ENCODE measurements around the gene SCG3.

The SCG3 gene

DNA sequence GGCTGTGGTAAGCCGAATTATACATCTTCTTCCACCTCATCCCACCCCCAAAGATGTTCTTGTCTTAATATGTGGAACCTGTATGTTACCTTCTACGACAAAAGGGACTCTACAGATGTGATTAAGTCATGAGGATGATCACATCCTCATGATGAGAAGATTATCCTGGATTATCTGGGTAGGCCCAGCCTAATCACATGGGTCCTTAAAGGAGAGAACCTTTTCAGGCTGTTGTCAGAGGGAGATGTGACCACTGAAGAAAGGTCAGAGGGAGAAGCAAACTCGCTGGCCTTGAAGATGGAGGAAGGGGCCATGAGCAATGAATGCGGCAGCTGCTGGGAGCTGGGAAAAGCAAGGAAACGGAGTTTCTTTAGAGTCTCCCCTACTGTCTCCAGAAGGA lies 12.9 kb upstream of the SCG3 start:
- no peak overlapping the region for H3K4me3 ChIP-seq (ENCODE audit: low read depth, low read length)
- DNase-seq (ENCODE audit: low read depth) = no peak
- no peak for TF ChIP-seq MAX (IDR thresholded peaks at IDR 0.05; ENCODE audit: low read depth, low read length)
- TF ChIP-seq MYC (IDR thresholded peaks at IDR 0.05; ENCODE audit: low read depth, low read length) = no peak
- no peak for TF ChIP-seq CTCF (IDR thresholded peaks at IDR 0.05; ENCODE audit: low read depth, low read length)
- TF ChIP-seq POLR2A (IDR thresholded peaks at IDR 0.05; ENCODE audit: extremely low read depth, insufficient read length) = no peak

DNA sequence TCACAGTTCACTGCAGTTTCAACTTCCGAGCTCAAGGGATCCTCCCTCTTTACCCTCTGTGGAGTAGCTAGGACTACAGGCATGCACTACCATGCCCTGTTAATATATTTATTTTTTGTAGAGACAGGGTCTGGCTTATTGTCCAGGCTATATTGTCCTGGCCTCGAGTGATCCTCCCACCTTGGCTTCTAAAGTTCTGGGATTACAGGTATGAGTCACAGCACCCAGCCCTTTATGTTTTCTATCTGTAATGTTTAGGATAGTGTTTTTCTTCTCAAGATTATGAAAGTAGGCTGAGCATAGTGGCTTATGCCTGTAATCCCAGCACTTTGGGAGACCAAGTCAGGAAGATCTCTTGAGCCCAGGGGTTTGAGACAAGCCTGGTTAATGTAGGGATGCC lies 11.9 kb upstream of the SCG3 start:
- no peak for DNase-seq (ENCODE audit: low read depth)
- no peak overlapping the region for H3K4me3 ChIP-seq (ENCODE audit: low read depth, low read length)
- no peak for TF ChIP-seq MAX (IDR thresholded peaks at IDR 0.05; ENCODE audit: low read depth, low read length)
- no peak for TF ChIP-seq POLR2A (IDR thresholded peaks at IDR 0.05; ENCODE audit: extremely low read depth, insufficient read length)

DNA sequence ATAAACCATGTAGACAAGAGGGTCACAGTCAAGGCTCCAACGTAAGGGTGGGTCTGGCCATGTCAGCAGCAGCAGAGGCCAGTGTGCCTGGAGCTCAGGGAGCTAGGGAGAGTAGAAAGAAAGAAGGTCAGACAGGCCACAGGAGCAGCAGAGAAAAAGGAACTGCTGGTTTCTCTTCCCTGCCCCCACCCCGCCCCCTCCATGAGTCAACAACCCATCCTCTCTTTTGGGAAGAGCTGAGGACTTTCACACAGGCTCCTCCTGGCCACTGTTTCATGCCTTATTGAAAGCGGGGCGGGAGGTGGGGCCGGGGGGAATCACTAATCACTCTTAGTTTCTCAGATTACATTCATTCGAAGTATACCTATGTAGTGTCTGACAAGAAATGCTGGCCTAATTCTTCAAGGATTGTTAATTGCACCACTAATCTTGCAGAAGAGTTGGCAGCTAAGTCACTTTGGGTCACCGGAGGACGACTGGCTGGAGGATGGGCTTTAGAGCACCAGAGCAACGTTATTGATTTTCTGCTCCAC lies 9.1 kb upstream of the SCG3 start:
- no peak for TF ChIP-seq POLR2A (IDR thresholded peaks at IDR 0.05; ENCODE audit: extremely low read depth, insufficient read length)
- DNase-seq (ENCODE audit: low read depth) = peak; percentile 70
- H3K4me3 ChIP-seq (ENCODE audit: low read depth, low read length) = no peak overlapping the region

DNA sequence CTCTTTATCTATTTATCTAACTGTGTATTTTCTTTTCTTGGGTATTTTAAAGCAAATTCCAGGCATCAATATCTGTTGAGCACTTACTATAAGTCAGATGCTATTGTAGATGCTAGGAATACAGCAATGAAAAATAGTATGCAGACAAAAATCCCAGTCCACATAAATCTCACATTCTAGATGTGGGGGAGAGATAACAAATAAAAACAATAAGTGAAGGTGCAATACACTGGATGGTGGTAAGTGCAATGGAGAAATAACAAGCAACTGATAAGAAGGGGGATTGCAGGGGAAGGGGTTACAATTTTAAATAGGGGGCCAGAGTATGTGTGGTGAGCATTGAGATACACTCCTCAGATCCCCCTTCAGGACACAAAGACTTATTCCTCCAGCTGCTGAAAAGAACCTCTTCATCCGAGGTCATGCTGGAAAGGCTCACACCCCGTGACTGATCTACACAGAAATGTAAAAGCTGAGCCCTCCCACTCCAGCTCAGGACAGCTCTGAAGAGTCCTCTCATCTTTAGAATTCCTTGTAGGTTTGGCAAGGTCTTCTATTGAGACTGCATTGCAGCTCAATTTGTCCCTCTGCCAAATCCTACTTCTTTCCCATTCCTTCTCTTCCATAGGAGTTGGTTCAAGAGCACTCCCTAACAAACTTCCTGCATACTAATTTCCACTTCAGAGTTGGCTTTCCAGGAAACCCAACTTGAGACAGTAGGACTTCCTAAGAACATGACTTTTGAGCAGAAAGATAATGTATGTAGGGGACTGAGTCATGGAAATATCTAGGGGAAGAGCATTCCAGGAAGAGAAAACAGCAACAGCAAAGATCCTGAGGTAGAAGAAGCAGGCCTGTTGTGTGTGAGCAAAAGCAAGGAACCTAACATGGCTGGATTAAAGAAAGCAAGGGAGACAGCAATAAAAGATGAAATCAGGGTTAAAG lies 8.1 kb upstream of the SCG3 start:
- H3K4me3 ChIP-seq (ENCODE audit: low read depth, low read length) = no peak overlapping the region
- TF ChIP-seq CTCF (IDR thresholded peaks at IDR 0.05; ENCODE audit: low read depth, low read length) (no peak), POLR2A (IDR thresholded peaks at IDR 0.05; ENCODE audit: extremely low read depth, insufficient read length) (no peak), MYC (IDR thresholded peaks at IDR 0.05; ENCODE audit: low read depth, low read length) (no peak), MAX (IDR thresholded peaks at IDR 0.05; ENCODE audit: low read depth, low read length) (no peak)
- no peak for DNase-seq (ENCODE audit: low read depth)

GRCh38 chr15:51675234-51675633 lies 6.1 kb upstream of the SCG3 start:
- no peak for TF ChIP-seq CTCF (IDR thresholded peaks at IDR 0.05; ENCODE audit: low read depth, low read length)
- no peak for TF ChIP-seq POLR2A (IDR thresholded peaks at IDR 0.05; ENCODE audit: extremely low read depth, insufficient read length)
- TF ChIP-seq MAX (IDR thresholded peaks at IDR 0.05; ENCODE audit: low read depth, low read length) = no peak
- TF ChIP-seq MYC (IDR thresholded peaks at IDR 0.05; ENCODE audit: low read depth, low read length) = no peak
- DNase-seq (ENCODE audit: low read depth) = no peak
- no peak overlapping the region for H3K4me3 ChIP-seq (ENCODE audit: low read depth, low read length)

DNA sequence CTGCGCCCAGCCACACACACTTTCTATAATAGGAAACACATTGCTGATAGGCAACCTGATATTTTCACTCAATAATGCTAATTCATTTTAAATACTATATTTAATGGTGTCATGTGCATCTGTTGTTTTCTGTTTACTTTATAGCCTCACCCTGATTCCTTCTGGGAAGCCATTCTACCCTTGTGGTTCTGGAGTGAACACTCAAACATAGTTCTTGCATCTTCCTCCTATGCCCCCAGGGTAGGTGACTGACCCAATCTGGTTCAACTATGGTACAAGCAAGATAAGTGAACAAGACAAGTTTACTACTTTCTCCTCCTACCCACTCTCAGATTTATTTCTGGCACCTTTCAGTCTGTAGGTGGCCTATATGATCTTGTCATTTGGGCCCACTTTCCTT lies 4.3 kb upstream of the SCG3 start:
- TF ChIP-seq MAX (IDR thresholded peaks at IDR 0.05; ENCODE audit: low read depth, low read length) = no peak
- TF ChIP-seq MYC (IDR thresholded peaks at IDR 0.05; ENCODE audit: low read depth, low read length) = no peak
- H3K4me3 ChIP-seq (ENCODE audit: low read depth, low read length) = no peak overlapping the region
- no peak for DNase-seq (ENCODE audit: low read depth)

GRCh38 chr15:51677452-51677851 lies 3.9 kb upstream of the SCG3 start:
- H3K4me3 ChIP-seq (ENCODE audit: low read depth, low read length) = no peak overlapping the region
- TF ChIP-seq CTCF (IDR thresholded peaks at IDR 0.05; ENCODE audit: low read depth, low read length) (no peak), POLR2A (IDR thresholded peaks at IDR 0.05; ENCODE audit: extremely low read depth, insufficient read length) (no peak), MAX (IDR thresholded peaks at IDR 0.05; ENCODE audit: low read depth, low read length) (no peak), MYC (IDR thresholded peaks at IDR 0.05; ENCODE audit: low read depth, low read length) (no peak)
- no peak for DNase-seq (ENCODE audit: low read depth)

All from NB4 (cell line).